Transverse colon (tissue), 4 donors: Measurements from ENCODE around the gene MUC6. TPM values are rescaled to one million over a fixed set of nuclear protein-coding genes. Genes with fewer than 3 reads are reported as not detected.

Source experiments
- DNase-seq: peaks from one replicate; pipeline ENCODE4 v3.0.0-alpha.2; 2019
- H3K27ac ChIP-seq, 4 donors: fragments of 200-600 bp; sonication (generic); 2 replicates each; pipeline ENCODE4 v1.5.1; 2016 to 2018; ENCODE audit warnings: inconsistent platforms in 4 of 4
- H3K27me3 ChIP-seq: fragments of 200-600 bp; sonication (generic); 2 replicates; pipeline ENCODE4 v1.5.1; 2017; ENCODE audit warnings: inconsistent platforms
- H3K36me3 ChIP-seq, 4 donors: fragments of 200-600 bp; sonication (generic); 2 replicates each; pipeline ENCODE4 v1.5.1; 2017 to 2019; ENCODE audit warnings: inconsistent platforms in 4 of 4
- H3K4me1 ChIP-seq, 4 donors: fragments of 200-600 bp; sonication (generic); 2 replicates each; pipeline ENCODE4 v1.5.1; 2017 to 2020; ENCODE audit warnings: inconsistent platforms in 4 of 4
- H3K4me3 ChIP-seq, 4 donors: fragments of 200-600 bp; sonication (generic); 1 replicate in 1 of 4; 2 replicates in 3 of 4; pipeline versions ENCODE4 v1.5.1 to v1.6.1; 2017 to 2019; ENCODE audit warnings: inconsistent platforms in 4 of 4
- H3K9me3 ChIP-seq, 2 donors: fragments of 200-600 bp; sonication (generic); 2 replicates each; pipeline ENCODE4 v1.5.1; 2017 to 2019; ENCODE audit warnings: inconsistent platforms in 2 of 2
- EP300 ChIP-seq: sonication (generic); formaldehyde crosslinking; IDR thresholded peaks from one replicate; pipeline ENCODE4 v1.6.1; 2017; ENCODE audit warnings: antibody characterized with exemption, low read depth
- POLR2A ChIP-seq: fragments of 450-650 bp; IDR thresholded peaks from one replicate; pipeline ENCODE4 v1.6.1; 2016; ENCODE audit warnings: antibody characterized with exemption, mild to moderate bottlenecking, moderate library complexity
- POLR2AphosphoS5 ChIP-seq, 3 donors: sonication (generic); formaldehyde crosslinking; IDR thresholded peaks; one replicate each; pipeline ENCODE4 v1.6.1; 2016; ENCODE audit warnings: antibody characterized with exemption in 3 of 3
- WGBS, 2 donors: methylation state at CpG; one replicate each; pipeline ENCODE4 v1.1.5; 2018; ENCODE audit warnings: low coverage in 1 of 2; 5-methylcytosine and 5-hydroxymethylcytosine counted together
- in situ Hi-C, 4 donors: fragments of 200-750 bp; cut with MboI; loops; one replicate each; pipeline versions ENCODE4 v1.15.0 to v1.15.1; 2017; ENCODE audit warnings: low sequenced_read_pairs in 3 of 4, low pct_ligation_motif_present in 1 of 4, low pct_unique_long_range_greater_than_20kb in 1 of 4
- intact Hi-C: fragments of 100-400 bp; cut with DNase I; formaldehyde crosslinking; loops from one replicate; pipeline ENCODE4 v1.15.1; 2023; ENCODE audit warnings: low total_unique reads
- total RNA-seq, 4 donors: library from RNA; depleted of rRNA; stranded (reverse); fragments of >200 nt; gene quantifications; one replicate each; pipeline ENCODE4 v1.1.0, GENCODE V29; 2016
- TF ChIP-seq, protein P1 (sequence below), 5 experiments: fragments of 200-600 bp in 3 of 5; fragments of 450-650 bp in 2 of 5; sonication (generic) in 3 of 5; IDR thresholded peaks; 1 replicate in 2 of 5; 2 replicates in 3 of 5; pipeline ENCODE4 v1.5.1; 2016 to 2017; ENCODE audit warnings: antibody characterized with exemption in 5 of 5, inconsistent platforms in 3 of 5, mild to moderate bottlenecking in 2 of 5, moderate library complexity in 1 of 5

MUC6 gene
- total RNA-seq, 4 donors from 2014 or later: not detected

DNA sequence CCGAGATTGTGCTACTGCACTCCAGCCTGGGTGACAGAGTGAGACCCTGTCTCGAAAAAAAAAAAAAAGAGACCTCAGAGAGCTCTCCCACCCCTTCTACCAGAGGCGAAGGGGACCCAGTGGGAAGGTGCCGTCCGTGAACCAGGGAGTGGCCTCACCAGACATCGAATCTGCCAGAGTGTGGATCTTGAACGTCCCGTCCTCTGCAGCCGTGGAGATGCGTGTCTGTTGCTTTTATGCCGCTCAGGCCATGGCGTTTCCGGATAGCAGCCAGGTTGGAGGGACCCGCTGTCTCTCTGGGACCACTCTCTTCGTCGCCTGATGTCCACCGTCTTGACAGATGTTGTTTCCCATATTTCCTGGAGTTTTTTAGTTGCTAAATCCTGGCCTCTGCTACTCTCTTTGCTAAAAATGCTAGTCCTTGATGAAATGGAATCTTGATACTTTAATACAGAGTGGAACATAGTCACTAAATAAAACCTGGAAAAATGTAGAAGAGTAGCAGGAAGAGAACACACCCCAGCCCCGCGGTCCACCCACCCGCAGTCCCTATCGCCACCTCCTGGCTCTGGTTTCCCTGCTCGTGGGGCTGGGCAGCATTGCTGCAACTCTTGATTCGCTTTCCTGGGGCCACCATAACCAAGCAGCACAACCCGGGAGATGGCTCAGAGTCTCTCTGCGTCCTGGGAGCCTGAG, 12.0 kb upstream of the MUC6 start:
- WGBS, 2 donors: 27 to 71% methylated on average over 3 to 25 of the region's 25 CpGs
- peaks cover 52% of the 10 kb centered on the region for H3K27me3 ChIP-seq
- no peaks in the 10 kb centered on the region for H3K9me3 ChIP-seq
- peaks cover 0 to 19% (median 6%) of the 10 kb centered on the region in 4 donors for H3K4me1 ChIP-seq
- H3K27ac ChIP-seq: no peak overlapping the region
- H3K36me3 ChIP-seq: no peaks in the 10 kb centered on the region
- TF ChIP-seq EP300: no peak
- no peak for TF ChIP-seq POLR2AphosphoS5 (IDR thresholded peaks at IDR 0.05)
- no peak for TF ChIP-seq POLR2A
- TF ChIP-seq, protein P1, sequence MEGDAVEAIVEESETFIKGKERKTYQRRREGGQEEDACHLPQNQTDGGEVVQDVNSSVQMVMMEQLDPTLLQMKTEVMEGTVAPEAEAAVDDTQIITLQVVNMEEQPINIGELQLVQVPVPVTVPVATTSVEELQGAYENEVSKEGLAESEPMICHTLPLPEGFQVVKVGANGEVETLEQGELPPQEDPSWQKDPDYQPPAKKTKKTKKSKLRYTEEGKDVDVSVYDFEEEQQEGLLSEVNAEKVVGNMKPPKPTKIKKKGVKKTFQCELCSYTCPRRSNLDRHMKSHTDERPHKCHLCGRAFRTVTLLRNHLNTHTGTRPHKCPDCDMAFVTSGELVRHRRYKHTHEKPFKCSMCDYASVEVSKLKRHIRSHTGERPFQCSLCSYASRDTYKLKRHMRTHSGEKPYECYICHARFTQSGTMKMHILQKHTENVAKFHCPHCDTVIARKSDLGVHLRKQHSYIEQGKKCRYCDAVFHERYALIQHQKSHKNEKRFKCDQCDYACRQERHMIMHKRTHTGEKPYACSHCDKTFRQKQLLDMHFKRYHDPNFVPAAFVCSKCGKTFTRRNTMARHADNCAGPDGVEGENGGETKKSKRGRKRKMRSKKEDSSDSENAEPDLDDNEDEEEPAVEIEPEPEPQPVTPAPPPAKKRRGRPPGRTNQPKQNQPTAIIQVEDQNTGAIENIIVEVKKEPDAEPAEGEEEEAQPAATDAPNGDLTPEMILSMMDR (IDR thresholded peaks at IDR 0.05): no peak
- in situ Hi-C loops (loop anchor here in 3 of 4 donors (25.0 kb wide), 2 partner anchors 136 to 186 kb away; partner anchors contain the start of gene CHID1 (in 1 of the 3)), intact Hi-C loops (no loop called here)
- no peak for DNase-seq
- H3K4me3 ChIP-seq: no peak overlapping the region

DNA sequence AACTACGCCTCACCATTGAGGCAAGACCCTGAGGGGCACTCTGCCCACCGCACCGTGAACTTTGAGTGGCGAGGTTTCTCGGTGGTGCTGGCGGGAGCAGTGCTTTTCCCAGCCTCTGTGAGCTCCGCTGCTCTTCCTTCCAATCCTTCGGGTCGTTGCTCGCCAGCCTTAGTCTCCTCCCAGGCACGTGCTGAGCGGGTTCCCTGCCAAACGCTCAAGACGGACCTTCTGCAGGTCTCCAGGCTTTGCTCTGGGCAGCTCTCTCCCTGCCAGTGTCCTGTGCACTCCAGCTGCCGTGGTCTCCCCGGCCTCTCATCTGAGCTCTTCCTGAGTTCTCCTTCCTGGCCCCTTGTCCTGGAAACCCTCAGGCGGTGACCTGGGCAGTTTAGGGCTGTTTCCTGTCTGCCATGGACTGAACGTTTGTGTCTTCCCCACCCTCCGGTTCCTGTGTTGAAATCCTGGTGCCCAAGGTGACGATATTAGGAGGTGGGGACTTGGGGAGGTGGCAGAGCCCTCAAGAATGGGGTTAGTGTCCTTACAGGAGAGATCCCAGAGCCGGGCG, 11.2 kb upstream of the MUC6 start:
- in situ Hi-C loops: loop anchor here in 3 of 4 donors (25.0 kb wide), 2 partner anchors 135 to 185 kb away; partner anchors contain the start of gene CHID1 (in 1 of the 3)
- H3K27me3 ChIP-seq: peaks cover 61% of the 10 kb centered on the region

DNA sequence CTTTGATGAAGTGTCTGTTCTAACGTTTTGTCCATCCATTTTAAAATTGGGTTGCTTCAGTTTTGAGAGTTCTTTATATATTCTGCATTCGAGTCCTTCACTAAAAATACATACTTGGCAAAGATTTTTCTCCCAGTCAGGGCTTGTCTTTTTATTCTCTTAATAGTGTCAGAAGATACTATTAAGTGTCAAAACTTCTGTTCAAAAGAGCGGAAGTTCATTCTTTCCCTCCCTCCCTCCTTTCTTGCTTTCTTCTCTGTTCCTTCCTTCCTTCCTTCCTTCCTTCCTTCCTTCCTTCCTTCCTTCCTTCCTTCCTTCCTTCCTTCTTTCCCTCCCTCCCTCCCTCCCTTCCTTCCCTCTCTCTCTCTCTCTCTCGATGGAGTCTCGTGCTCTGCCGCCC, 7.6 kb upstream of the MUC6 start:
- Histone ChIP-seq H3K36me3 (no peaks in the 10 kb centered on the region), H3K9me3 (no peaks in the 10 kb centered on the region), H3K27ac (no peak overlapping the region), H3K27me3 (peaks cover 62% of the 10 kb centered on the region), H3K4me3 (no peak overlapping the region), H3K4me1 (peaks cover 0 to 5% (median 2%) of the 10 kb centered on the region in 4 donors)
- TF ChIP-seq POLR2AphosphoS5 (IDR thresholded peaks at IDR 0.05): no peak
- no peak for TF ChIP-seq POLR2A
- TF ChIP-seq EP300: no peak
- TF ChIP-seq, protein P1 (IDR thresholded peaks at IDR 0.05): no peak
- 44 to 48% methylated on average over 2 to 6 of the region's 6 CpGs for WGBS, 2 donors
- in situ Hi-C loops: loop anchor here in 3 of 4 donors (25.0 kb wide), 2 partner anchors 132 to 182 kb away; partner anchors contain the start of gene CHID1 (in 1 of the 3)
- no peak for DNase-seq
- intact Hi-C loops: no loop called here

More for the DNA sequence above, 11.2 kb upstream of the MUC6 start:
- H3K4me1 ChIP-seq: peaks cover 0 to 14% (median 3%) of the 10 kb centered on the region in 4 donors
- no peaks in the 10 kb centered on the region for H3K36me3 ChIP-seq
- intact Hi-C loops: no loop called here
- no peak overlapping the region for H3K27ac ChIP-seq
- WGBS, 2 donors: 50% methylated on average over 22 of the region's 22 CpGs; no CpG with 5 or more reads in 1 of the 2 donors
- DNase-seq: no peak
- H3K4me3 ChIP-seq: no peak overlapping the region
- no peaks in the 10 kb centered on the region for H3K9me3 ChIP-seq
- TF ChIP-seq EP300: no peak
- TF ChIP-seq POLR2AphosphoS5 (IDR thresholded peaks at IDR 0.05): no peak
- TF ChIP-seq POLR2A: no peak
- TF ChIP-seq, protein P1 (IDR thresholded peaks at IDR 0.05): no peak

DNA sequence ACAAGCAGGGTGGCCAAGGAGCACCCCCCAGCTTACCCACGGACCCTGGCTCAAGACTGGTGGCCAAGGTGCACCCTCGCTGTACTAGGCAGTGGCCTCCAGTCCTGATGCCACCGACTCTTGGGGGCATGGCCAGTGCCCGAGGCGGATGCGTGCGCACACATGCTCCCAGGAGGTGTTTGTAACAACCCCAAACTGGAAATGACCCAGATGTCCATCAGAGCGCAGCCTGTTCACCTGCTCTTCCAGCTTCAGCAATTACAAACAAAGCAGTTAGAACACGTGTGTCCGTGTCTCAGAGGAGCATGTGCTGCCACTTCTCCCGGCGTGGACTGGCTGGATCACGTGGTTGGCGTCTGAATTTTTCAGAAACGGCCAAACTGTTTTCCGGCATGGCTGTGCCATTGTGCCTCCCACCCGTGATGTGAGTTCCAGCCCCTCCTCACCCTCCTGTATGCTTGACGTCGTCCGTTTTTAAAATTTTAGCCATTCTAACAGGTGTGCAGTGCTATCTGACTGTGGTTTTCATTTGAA, 7.1 kb upstream of the MUC6 start:
- no peak for DNase-seq
- no peaks in the 10 kb centered on the region for H3K36me3 ChIP-seq

More for the DNA sequence above, 7.1 kb upstream of the MUC6 start:
- TF ChIP-seq, protein P1 (IDR thresholded peaks at IDR 0.05): no peak
- TF ChIP-seq EP300 (no peak), POLR2A (no peak), POLR2AphosphoS5 (IDR thresholded peaks at IDR 0.05) (no peak)
- H3K4me1 ChIP-seq: peaks cover 0 to 5% (median 2%) of the 10 kb centered on the region in 4 donors
- intact Hi-C loops (no loop called here), in situ Hi-C loops (loop anchor here in 3 of 4 donors (25.0 kb wide), 2 partner anchors 131 to 181 kb away; partner anchors contain the start of gene CHID1 (in 1 of the 3))
- no peak overlapping the region for H3K4me3 ChIP-seq
- 59 to 60% methylated on average over 6 to 20 of the region's 20 CpGs for WGBS, 2 donors
- peaks cover 57% of the 10 kb centered on the region for H3K27me3 ChIP-seq
- no peaks in the 10 kb centered on the region for H3K9me3 ChIP-seq
- no peak overlapping the region for H3K27ac ChIP-seq
